GM10266 (cell line): ENCODE data around the gene TIMMDC1.

Experiments
- DNase-seq: peaks from one replicate; pipeline ENCODE4 v3.0.0; 2012; ENCODE audit errors: extremely low spot score
- CTCF ChIP-seq: IDR thresholded peaks from 2 replicates; pipeline ENCODE4 v1.5.1; 2012; ENCODE audit warnings: mild to moderate bottlenecking, low read depth; ENCODE audit not compliant: control insufficient read depth, insufficient read depth; ENCODE audit errors: missing control alignments

The TIMMDC1 gene

GRCh38 chr3:119529883-119530282, 31.5 kb downstream of the TIMMDC1 start:
- DNase-seq, result no peak
- TF ChIP-seq CTCF, result no peak

DNA sequence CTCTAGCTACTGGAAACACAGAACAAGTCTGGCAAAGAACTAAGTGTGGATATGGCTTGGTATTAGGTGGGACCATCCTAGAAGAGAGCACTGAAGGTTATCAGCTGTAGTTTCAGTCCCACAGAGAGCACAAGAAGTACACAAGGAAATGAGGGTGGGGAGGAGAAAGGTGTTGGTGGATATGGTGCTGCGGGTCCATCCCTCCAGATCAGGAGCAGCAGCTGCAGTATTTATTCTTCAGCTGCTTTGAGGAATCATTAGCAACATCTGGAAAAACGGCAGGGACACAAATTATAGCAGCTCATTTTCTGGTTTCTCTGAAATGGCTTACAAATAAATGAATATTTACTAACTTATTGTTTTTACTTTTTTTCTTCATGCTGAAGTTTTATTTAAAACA, 32.1 kb downstream of the TIMMDC1 start:
- DNase-seq, result no peak
- no peak for TF ChIP-seq CTCF

GRCh38 chr3:119531151-119531550, 32.8 kb downstream of the TIMMDC1 start:
- TF ChIP-seq CTCF, result no peak
- DNase-seq, result no peak

GRCh38 chr3:119534296-119534695, 35.9 kb downstream of the TIMMDC1 start:
- no peak for DNase-seq
- no peak for TF ChIP-seq CTCF

DNA sequence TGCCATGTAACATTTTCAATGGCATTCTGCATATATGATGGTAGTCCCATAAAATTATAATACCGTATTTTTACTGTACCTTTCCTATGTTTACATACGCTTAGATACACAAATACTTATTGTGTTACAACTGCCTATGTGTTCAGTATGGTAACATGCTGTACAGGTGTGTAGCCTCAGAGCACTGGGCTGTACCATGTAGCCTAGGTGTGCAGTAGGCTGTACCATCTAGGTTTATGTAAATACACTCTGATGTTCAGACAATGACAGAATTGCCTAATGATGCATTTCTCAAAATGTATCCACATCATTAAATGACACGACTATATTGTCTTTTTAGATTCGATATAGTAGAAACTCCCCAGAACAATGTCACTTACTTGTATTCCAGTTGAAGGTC, 38.4 kb downstream of the TIMMDC1 start:
- no peak for TF ChIP-seq CTCF
- DNase-seq, result no peak

DNA sequence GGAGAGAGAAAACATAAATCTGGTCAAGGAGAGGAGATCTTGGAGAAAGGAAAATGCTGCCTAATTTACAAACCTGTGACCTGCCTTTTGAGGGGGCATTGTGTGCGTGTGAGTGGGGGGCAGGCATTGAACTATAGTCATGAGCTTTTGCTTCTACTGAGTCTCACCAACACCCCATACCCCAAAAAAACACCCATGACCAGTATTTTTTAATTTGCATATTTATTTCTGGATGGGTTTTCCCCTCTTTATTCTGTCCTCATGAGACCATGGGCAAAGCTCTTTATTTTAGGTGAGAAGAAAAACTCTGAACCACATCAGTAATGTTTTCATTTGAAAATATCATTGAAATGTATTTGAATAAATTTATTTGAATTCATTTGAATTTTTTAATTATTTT, 40.4 kb downstream of the TIMMDC1 start:
- TF ChIP-seq CTCF, result no peak
- peak; percentile 30 for DNase-seq

GRCh38 chr3:119541547-119541946, 43.2 kb downstream of the TIMMDC1 start:
- no peak for TF ChIP-seq CTCF
- no peak for DNase-seq
